ENCODE data around the gene ST8SIA6. TPM values are rescaled to one million over a fixed set of nuclear protein-coding genes. Genes with fewer than 3 reads are reported as not detected.
"Not testable (repeated sequence)": the region's sequence is repeated elsewhere in the genome, so short reads cannot be mapped to it uniquely, and the experiment has no call there.

The ST8SIA6 gene
- total RNA-seq, 2 donors from 2014 or later, result not detected

- Histone ChIP-seq H3K9me3 (no peaks in the 10 kb centered on the region), H3K27me3 (no peaks in the 10 kb centered on the region), H3K4me1 (no peaks in the 10 kb centered on the region), H3K27ac (no peak overlapping the region), H3K36me3 (replicated peaks in 1 of 2; ENCODE audit: insufficient read depth in 1 of 2, low read depth in 2 of 2) (no peaks in the 10 kb centered on the region), H3K4me3 (no peak overlapping the region)
- 58 to 61% methylated on average over 2 of the region's 2 CpGs for WGBS, 2 donors
- no peak for ATAC-seq
- intact Hi-C loops (cut with DNase I), result no loop called here
- no peak for TF ChIP-seq CTCF (IDR thresholded peaks at IDR 0.05)
- TF ChIP-seq POLR2A (IDR thresholded peaks at IDR 0.05), result no peak
- DNase-seq, result no peak
These were observed 123.9 kb downstream of the ST8SIA6 start for GRCh38 chr10:17330501-17330900.

- no peak for DNase-seq
- H3K27ac ChIP-seq, result no peak overlapping the region
- TF ChIP-seq CTCF (IDR thresholded peaks at IDR 0.05), result no peak
- no peak for ATAC-seq
- no peaks in the 10 kb centered on the region for H3K36me3 ChIP-seq (replicated peaks in 1 of 2; ENCODE audit: insufficient read depth in 1 of 2, low read depth in 2 of 2)
- H3K27me3 ChIP-seq, result no peaks in the 10 kb centered on the region
- H3K4me1 ChIP-seq, result no peaks in the 10 kb centered on the region
- no peaks in the 10 kb centered on the region for H3K9me3 ChIP-seq
- H3K4me3 ChIP-seq, result no peak overlapping the region
- intact Hi-C loops (cut with DNase I), result no loop called here
- 72% methylated on average over 4 of the region's 4 CpGs for WGBS, 2 donors
These were observed 128.0 kb downstream of the ST8SIA6 start for GRCh38 chr10:17326377-17326776.

GRCh38 chr10:17321957-17322356 lies 132.4 kb downstream of the ST8SIA6 start:
- DNase-seq; H3K4me1 ChIP-seq; intact Hi-C loops (cut with DNase I); H3K9me3 ChIP-seq; H3K36me3 ChIP-seq (replicated peaks in 1 of 2; ENCODE audit: insufficient read depth in 1 of 2, low read depth in 2 of 2); H3K4me3 ChIP-seq; ATAC-seq; H3K27me3 ChIP-seq; H3K27ac ChIP-seq: not testable (repeated sequence)
- 84 to 89% methylated on average over 3 of the region's 3 CpGs for WGBS, 2 donors

GRCh38 chr10:17316488-17317170 lies 137.8 kb downstream of the ST8SIA6 start:
- no peak for TF ChIP-seq POLR2A (IDR thresholded peaks at IDR 0.05)
- no peak for TF ChIP-seq CTCF (IDR thresholded peaks at IDR 0.05)
- no peak for ATAC-seq
- Histone ChIP-seq H3K27me3 (no peaks in the 10 kb centered on the region), H3K4me1 (no peaks in the 10 kb centered on the region), H3K27ac (no peak overlapping the region), H3K4me3 (no peak overlapping the region), H3K36me3 (replicated peaks in 1 of 2; ENCODE audit: insufficient read depth in 1 of 2, low read depth in 2 of 2) (no peaks in the 10 kb centered on the region), H3K9me3 (no peaks in the 10 kb centered on the region)
- intact Hi-C loops (cut with DNase I), result no loop called here
- WGBS, 2 donors, result 67 to 75% methylated on average over 1 of the region's 1 CpG
- no peak for DNase-seq

GRCh38 chr10:17309435-17309834 lies 145.0 kb downstream of the ST8SIA6 start:
- no peaks in the 10 kb centered on the region for H3K9me3 ChIP-seq
- H3K27ac ChIP-seq, result no peak overlapping the region
- no peaks in the 10 kb centered on the region for H3K27me3 ChIP-seq
- intact Hi-C loops (cut with DNase I), result no loop called here
- ATAC-seq (no peak), DNase-seq (no peak)
- no peak for TF ChIP-seq CTCF (IDR thresholded peaks at IDR 0.05)
- no peak for TF ChIP-seq POLR2A (IDR thresholded peaks at IDR 0.05)
- no peaks in the 10 kb centered on the region for H3K4me1 ChIP-seq
- no peak overlapping the region for H3K4me3 ChIP-seq
- WGBS, 2 donors, result 74 to 75% methylated on average over 2 of the region's 2 CpGs
- H3K36me3 ChIP-seq (replicated peaks in 1 of 2; ENCODE audit: insufficient read depth in 1 of 2, low read depth in 2 of 2), result no peaks in the 10 kb centered on the region
